Activated CD8-positive, alpha-beta memory T cell treated with anti-CD3 and anti-CD28 coated beads, Interleukin-2, amount 50 U/mL, for 4 hours (primary cell): Measurements from ENCODE around the gene TNFRSF19.

Source experiments
- DNase-seq: peaks from one replicate; pipeline ENCODE4 v3.0.0-alpha.2; 2020

Gene TNFRSF19

DNA sequence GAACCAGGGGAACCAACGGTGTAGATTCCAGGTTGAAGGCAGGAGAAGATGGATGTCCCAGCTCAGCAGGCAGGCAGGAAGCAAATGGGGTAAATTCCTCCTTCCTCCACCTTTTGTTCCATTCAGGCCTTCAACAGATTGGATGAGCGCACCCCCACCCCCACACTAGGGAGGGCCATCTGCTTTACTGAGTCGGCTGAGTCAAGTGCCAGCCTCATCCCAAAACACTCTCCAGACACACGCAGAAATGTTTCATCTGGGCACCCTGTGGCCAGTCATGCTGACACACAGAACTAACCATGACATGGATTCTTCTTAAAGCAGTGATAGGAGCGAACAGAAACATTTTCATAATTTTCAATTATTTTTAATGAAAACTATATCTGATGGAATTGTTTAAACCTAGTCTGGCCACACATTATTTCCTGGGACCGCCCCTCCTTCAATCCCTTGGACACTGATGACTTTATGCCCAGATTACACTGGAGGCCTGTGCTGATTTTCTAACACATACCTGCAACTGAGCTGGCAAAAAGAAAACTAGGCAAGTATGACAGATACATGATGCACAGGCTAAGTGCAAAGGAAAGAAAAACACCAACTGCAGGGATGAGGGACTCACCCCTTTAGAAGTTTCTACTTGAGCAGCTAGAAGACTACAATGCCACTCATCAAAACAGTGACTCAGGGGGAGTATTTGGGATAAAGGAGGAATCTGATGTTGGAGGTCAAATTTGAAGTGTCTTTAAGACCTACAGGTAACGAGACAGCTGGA, 154.2 kb downstream of the TNFRSF19 start:
- DNase-seq: no peak
